Right renal pelvis (tissue), 4 donors: Measurements from ENCODE around the gene CAPZB. TPM values are rescaled to one million over a fixed set of nuclear protein-coding genes. Genes with fewer than 3 reads are reported as not detected.

Experiments used
- DNase-seq, 4 donors: peaks; one replicate each; pipeline ENCODE4 v3.0.0-alpha.2; 2013; ENCODE audit warnings: low read depth in 4 of 4, low spot score in 3 of 4, missing footprints in 1 of 4
- polyA plus RNA-seq, 4 donors: library from polyadenylated mRNA; unstranded; fragments of 120-200 nt; gene quantifications; one replicate each; pipeline ENCODE4 v1.2.1, GENCODE V29; 2013; ENCODE audit not compliant: insufficient read length in 4 of 4

Gene CAPZB
- polyA plus RNA-seq, 4 donors: 248 to 277 (median 264) TPM

DNA sequence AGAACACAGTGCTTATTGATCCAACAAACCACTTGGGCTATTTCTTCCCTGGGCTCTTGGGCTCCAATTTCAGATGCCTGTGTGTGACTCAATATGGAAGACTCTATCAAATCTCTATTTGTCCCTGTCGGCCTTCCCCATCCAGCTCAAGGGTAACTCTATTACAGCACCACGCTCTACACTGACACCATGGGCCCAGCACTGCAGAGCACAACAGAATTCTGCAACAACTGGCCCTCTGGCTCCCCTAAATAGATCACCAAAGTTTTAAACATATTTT lies 51.7 kb downstream of the CAPZB start:
- DNase-seq: no peak

DNA sequence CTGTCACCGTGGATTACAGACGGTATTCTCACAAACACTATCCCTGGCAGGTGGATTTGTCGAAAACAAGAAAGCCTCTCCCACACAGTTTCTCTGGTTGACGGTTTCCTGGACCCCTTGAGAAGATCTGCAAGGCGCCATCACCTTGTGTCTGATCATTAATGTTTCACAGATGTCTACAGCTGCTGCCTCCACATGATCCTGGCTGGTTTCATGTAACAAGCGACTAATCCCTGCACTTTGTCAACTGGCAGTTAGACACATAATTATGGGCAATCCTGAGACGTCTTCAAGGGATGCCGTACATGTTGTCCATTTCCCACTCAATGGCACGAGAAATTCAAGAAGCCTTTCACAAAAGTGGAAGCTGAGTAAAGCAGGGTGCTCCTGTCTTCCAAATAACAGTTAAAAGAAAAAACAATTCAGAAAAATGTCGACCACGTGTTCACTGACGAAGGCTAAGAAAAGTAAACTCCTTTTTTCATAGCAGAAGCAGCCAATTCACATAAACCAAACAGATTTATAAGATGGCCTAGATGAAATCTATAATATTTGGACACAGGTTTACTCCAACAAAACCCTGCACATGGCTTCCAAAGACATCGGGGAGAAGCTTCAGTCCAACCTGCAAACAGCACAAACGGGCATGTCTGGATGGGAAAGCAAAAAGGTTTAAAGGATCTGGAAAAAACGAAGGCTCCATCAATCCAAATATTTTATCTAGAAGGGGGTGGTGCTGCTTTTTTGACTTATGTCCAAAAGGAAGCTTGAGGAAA lies 52.2 kb downstream of the CAPZB start:
- no peak for DNase-seq

DNA sequence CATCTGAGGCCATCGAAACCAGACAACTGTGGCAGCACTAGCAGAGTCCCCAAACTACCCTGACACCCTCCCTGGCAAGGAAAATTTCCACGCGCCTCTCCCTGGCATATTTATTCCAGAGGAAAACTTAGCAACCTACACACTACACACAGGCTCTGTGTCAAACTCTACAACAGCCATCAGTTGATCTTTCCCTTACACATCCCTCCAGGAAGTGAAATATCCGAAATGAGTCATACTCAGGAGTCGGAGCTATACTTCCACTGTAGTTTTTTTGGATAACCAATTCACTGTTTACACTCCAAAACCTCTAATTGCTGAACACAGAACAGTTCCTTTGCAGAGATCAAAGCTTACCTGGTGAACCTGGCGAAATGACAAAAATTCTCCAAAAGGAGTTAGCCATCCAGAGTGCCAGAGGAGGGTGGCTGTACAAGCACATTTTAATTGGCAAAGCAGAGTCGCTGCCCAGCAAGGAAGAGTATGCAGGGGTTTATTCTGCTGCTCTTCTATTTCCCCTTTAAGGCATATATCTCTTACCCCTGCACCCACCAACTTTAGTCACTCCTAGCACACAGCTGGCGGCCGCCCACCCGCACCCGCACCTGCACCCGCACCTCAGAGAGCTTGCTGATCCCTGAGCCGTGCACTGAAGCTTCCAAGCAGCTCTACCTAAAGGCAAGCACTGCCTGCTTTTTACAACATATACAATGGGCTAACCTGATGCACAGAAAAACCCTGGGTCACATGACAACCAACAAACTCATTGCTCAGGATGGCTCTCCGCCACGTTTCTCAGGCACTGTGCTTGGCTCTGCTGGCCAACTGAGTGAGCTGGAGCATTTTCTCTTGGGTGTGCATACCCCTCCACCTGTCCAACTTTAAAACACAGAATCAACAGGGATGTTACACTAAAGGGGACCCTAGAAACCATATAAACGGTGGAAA lies 54.9 kb downstream of the CAPZB start:
- no peak for DNase-seq

DNA sequence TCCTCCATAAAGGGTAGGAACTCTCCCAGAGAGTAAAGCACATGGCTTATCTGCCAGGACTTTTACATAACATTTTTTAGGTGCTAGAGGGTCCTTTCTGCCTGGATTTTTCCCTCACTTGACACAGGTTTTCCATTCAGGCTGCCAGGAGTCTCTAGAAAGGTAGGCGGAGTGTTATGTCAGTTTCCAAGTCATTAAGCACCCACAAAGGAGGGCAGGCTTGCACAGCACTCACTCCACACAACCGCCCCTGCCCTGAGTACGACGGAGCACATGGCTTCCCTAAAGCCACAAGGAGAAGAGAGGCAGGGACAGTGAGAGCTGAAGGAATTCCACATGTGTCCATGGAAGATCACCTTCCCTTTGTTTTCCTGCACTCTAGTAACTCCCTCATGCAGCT lies 55.7 kb downstream of the CAPZB start:
- DNase-seq: no peak

DNA sequence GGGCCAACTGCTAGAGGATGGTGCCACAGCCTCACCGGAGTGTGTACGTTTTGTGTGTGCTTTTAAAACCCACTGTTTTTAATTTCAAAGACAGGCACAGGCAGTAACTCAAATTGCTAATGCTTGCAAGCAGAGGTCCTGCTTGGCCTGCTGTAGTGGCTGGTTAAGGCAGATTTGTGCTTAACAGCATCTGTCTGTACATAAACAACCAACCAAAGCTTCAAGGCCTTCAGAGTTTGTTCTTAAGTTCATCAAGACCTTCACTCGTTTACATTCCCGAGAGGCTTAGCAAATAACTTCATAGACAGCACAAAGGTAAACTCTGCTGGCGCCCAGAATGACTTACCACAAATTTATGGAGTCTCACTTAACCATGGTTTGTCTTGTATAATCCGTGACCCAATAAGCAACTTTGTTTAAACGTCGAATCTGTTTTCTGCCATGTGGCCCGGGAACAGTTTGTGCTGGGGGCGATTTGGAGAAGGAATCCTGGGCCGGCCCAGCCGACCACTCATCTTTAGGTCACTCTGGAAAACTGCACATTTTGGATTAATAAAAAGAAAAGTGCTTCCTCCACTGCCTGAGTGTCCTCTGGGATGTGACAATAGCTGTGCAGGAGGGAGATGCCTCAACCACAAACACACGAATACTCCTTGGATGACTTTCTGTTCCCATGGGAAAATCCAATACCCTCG lies 58.1 kb downstream of the CAPZB start:
- no peak for DNase-seq

DNA sequence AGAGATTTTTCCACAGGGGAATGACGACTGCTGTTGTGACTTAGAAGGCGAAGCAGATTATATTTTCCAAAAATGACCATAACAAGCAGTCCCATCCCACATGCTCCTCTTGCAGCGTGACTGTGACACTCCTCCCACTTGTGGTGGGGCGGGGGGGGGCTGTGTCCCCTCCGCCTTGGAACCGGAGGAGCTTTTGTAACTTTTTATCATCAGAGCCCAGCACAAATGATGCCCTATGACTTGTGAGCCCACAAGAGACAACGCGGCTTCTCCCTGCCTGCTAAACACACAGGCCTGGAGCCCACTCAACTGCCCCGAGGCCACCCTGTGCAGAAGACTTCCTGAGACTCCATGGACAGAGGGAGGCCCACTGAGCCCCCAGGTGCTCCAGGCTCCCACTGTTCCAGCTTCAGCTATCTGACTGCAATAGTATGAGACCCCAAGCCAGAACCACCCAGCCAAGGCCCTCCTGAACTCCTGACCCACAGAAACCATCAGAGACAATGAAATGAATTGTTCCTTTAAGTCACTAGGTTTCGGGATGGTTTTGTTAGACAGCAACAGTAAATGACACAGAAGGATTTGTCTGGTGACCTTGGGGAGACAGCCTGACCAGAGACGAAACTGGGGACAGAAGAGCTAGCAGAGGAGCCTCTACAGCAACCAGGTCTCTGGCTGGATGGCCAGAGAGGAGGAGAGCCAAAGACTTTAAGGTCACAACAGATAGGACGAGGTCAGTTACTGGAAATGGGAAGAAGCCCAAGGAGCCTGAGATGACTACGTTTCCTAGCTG lies 58.8 kb downstream of the CAPZB start:
- DNase-seq: no peak

DNA sequence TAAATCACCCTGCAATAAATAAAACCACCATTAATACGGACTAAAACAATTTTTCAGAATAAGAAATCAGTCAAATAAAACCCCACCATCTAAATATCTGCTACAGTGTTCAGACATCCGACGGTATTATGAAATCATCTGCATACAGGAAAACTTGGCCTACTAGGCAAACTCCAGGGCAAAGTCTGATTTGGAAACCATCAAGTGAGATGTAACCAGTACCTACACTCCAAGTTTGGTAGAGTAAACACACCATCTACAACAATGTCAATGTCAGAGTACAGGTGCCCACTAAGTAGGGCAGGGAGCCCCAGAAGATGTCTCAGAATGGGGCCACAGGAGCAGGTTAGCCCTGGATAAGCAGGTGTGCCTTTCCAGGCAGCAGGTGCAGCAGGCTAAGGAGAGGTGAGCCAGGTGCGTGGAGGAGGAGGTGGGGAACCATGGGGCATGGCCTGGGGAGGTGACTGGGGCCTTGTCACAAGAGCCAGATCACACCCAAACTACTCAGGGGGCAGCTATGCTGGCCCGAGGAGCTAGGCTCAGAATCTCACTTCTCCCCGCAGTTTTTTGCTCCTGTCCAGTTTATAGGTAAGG lies 59.6 kb downstream of the CAPZB start:
- DNase-seq: no peak

DNA sequence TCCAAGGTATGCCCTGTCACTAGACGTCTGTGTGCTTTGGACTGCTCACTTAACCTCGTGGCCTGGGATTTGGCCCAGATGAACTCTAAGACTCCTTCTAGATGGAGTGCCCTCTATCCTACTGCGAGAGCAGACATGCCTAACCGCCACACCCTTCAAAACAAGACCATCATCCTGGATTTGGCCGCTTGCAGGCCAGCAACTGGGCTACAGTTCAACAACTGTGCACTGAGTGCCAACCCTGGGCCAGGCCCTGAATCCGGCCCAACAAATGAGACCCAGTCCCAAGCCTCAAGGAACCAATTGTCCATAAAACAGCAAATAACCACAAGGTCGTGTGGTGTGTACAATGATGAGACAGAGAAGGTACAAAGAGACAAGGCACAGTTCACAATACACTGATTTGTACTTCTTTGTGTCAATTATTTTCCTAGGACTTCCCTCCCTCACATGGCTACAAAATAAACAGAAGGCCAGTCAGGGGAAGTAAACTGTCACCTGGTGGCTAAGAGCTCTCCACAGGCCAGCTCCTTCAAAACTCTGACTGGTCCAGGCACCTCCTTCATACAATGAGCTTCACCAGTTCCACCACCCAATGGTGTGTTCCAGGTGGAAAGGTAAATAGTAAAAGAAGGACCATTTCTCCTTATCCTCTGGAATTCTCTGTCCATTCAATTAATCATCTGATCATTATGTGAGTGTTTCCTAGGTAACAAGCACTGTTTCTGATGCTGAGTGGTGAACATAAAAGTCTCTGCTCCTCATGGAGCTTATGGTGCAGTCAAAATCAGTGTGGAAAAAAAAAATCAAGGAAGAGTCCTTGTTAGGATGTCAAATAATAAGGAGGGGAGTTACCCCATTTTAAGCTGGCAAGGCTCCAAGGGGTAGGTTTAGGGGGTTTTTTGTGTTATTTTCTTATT lies 60.4 kb downstream of the CAPZB start:
- DNase-seq: no peak

DNA sequence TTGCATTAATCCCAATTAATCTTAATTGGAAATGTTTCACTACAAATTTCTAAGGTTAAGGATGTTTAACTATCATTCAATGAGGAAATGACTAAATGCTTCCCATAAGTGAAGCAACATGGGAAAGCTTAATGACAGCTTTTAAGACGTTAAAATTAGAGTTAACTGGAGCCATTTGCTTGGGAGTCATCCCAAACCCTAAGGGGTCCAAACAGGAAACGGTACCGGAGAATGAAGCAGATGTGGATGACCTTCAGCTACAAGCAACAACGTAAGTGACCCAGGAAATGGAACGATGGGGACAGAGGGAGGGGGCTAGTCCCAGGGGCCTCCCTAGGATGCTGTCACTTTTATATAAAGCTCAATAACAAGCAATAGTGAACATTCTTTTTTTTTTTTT lies 62.2 kb downstream of the CAPZB start:
- no peak for DNase-seq

DNA sequence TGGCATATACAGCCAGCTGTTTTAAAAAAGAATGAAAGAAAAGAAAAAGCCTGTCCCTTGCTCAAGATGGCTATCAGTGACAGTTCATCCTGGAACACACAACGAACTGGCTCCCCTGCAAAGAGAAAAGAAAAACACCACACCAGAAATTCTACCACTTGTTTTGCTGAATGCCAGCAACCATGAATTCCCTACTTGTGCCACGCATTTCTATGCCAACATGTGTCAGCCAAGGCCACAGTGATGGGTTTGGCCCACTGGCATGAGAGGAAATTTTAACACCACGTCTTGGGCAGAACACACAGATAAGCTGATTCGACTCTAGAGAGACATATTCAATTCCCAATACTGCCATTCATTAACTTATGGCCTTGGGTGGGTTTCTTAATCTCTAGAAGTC lies 64.0 kb downstream of the CAPZB start:
- no peak for DNase-seq

DNA sequence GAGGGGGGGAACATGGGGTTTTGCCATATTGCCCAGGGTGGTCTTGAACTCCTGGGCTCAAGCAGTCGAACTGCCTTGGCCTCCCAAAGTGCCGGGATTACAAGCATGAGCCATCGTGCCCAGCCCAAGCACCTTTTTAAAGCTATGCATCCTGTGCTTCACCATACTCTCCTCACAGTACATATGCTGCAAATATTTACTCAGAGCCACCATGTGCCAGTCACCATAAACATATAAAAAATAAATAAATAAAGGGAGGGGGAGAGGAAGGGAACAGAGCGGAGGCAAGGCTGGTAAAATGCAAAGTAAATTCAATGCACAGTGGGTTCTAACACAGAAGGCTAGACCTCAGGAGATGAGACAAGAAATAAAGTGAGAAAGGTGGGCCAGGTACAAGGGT lies 64.7 kb downstream of the CAPZB start:
- DNase-seq: no peak

DNA sequence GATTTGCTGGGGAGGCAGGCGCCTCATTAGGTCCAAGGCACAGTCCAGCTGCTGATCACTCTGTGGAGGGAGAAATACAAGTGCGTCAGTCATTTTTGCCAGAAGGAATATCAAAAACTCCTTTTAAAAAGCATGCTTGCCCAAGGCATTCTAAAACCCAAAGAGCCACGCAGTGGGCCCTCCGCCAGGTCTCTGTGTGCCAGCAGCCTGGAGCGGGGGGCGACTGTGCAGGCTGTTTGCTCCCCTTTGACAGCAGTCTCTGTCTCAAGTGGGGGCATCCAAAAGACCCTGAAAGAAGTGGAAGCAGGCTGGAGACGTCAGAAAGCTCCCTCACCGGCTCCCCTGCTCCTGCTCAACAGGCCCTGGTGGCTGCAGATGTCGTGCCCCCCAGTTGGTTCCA lies 65.6 kb downstream of the CAPZB start:
- DNase-seq: no peak

DNA sequence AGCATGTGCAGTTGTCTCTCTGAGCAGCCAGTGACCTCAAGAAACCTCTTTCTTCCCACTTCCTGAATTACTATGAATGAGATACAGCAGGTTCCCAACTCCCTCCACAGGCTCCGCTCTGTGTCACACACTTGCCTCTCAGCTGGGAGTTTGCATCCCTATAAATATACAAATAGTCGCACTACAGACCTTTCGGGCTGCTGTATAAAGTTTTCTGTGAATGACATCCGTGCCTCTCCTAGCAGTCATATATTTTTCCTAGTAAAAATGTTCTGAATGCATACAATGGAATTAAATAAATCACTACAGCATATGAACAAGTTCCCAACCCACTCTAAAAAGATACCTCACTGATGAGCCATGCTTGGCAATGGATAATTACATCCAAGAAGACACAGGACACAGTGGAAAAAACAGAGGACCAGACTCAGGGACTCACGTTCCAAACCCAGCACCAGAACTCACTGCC lies 66.8 kb downstream of the CAPZB start:
- DNase-seq: no peak

DNA sequence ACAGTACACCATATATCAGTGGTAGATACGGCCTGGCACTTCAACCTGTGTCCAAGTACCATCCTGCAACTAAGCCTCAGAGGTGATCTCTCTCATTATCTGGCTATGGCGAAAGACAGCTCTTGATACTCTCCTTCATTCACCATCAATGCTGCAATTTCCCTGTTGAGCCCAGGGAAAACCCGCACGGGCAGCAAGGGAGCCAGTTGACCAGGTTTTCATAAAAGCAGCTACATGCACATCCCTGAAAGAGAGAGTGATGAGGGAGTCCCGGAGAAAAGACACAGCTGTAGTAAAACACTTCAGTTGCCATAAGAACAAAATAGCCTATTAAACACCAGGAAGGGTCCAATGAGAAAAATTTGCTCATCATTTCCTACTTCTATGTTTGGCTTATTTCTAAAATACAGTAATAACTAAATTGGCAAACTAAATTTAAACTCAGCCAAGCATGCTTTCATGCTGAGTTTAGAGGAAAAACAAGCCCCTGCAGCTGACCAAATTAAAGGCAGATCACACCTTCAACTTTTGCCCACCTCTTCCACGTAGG lies 68.3 kb downstream of the CAPZB start:
- DNase-seq: no peak

DNA sequence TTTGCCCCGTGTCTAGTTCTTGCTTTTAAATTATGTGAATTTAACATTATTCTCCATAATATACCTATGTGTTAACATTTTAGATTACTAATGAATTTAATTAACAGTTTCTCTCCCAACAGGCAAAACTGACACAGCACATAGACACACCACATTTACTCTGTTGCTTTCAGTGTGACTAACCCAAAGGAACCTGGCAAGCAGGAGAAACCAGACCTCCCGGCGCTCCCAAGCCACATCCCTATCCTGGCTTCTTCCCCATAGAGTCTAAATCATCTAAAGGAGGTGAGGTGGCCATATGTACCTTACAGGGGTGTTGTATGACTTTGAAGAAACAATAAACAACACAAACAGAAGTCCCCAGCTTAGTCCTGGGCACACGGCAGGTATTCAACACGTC lies 69.2 kb downstream of the CAPZB start:
- DNase-seq: no peak

DNA sequence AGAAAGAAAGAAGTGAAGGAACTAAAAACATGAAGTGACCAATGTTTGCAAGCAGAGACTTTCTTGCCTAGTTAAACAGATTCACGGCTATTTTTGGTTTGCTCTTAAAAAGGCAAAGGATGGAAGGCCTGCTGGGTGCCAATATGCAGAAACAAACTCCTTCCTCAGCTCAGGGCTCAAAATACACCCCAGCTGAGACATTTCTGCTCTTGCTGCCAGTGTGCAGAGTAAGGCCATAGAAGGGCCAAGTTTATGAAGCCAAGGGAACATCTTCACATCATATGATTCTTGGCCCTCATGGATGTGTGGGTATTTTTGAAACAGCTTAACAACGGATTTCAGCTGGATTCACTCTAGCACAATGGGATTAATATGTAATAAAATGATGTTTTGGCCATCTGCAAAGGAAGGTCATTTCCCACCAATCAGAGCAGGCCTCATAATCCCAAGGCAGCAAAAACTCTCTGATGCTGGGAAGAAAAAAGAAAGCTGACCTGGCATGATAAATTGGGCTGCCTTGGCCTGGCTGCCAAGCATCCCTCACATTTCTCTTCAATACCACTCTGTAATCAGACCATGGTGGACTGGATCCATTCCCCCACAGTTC lies 70.7 kb downstream of the CAPZB start:
- no peak for DNase-seq

DNA sequence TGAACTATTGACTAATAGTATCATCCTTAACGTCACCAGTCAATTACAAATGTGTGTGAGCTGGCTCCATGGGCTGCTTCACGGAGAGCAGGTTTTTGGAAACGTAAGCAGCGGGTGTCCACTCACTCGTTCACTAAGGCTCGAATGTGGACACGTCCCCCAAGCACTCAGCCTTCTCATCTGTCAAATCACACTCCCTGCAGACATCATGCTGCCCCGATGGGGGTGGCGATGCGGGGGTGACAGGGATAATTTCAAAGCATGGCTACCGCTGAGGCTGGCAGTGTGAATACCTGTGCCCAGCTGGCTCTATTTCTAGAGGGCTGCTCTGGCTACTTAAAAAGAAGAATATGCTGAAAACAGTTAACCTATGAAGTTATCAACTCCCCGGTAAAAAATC lies 71.3 kb downstream of the CAPZB start:
- no peak for DNase-seq

DNA sequence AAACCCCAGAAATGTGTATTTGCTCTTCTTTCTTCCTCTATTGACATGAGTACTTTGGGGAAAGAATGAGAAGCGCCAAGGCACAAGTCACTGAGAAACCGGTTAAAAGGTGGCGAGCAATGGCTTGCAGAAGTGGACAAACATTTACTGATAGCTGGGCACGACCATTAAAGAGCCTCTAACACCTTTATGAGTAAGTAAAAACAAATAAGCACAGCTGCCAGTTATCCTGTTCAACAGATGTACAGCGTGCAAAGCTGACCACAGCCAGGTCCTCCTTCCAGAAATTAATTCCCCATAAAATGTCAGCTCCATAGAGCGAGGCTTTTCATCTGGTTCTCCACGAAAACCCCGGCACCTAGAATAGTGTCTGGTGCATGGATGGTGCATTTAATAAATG lies 72.7 kb downstream of the CAPZB start:
- no peak for DNase-seq
